Right lobe of liver (tissue), 6 donors: ENCODE data around the gene CTNNB1. TPM values are rescaled to one million over a fixed set of nuclear protein-coding genes. Genes with fewer than 3 reads are reported as not detected.

Experiments used
- ATAC-seq, 4 donors: fragments of 200-7000 bp; cut with Tn5 transposase; one replicate each; pipeline ENCODE4 v1.9.1; 2020; ENCODE audit warnings: mild to moderate bottlenecking in 4 of 4, moderate library complexity in 4 of 4
- DNase-seq, 3 donors: peaks; one replicate each; pipeline ENCODE4 v3.0.0-alpha.2; 2020
- H3K27ac ChIP-seq, 3 donors: fragments of 200-600 bp; one replicate each; pipeline ENCODE4 v1.8.0; 2022
- H3K27me3 ChIP-seq, 2 donors: fragments of 200-600 bp; one replicate each; pipeline ENCODE4 v1.8.0; 2022
- H3K36me3 ChIP-seq, 4 donors: fragments of 200-600 bp; sonication (generic) in 1 of 4; one replicate each; pipeline versions ENCODE4 v1.5.1 to v1.8.0; 2017 to 2022; ENCODE audit warnings: control low read depth in 1 of 4
- H3K4me1 ChIP-seq, 4 donors: fragments of 200-600 bp; sonication (generic) in 1 of 4; one replicate each; pipeline versions ENCODE4 v1.5.1 to v1.8.0; 2017 to 2022; ENCODE audit warnings: control low read depth in 1 of 4
- H3K4me3 ChIP-seq, 3 donors: fragments of 200-600 bp; one replicate each; pipeline ENCODE4 v1.8.0; 2022
- H3K9me3 ChIP-seq, 4 donors: fragments of 200-600 bp; sonication (generic) in 1 of 4; one replicate each; pipeline versions ENCODE4 v1.5.1 to v1.8.0; 2017 to 2022; ENCODE audit warnings: control low read depth in 1 of 4
- CTCF ChIP-seq, 4 donors: fragments of 200-600 bp in 3 of 4; fragments of 450-650 bp in 1 of 4; IDR thresholded peaks; one replicate each; pipeline versions ENCODE4 v1.5.1 to v1.8.0; 2016 to 2022; ENCODE audit warnings: antibody characterized with exemption in 4 of 4, mild to moderate bottlenecking in 2 of 4
- POLR2A ChIP-seq: fragments of 450-650 bp; IDR thresholded peaks from one replicate; pipeline ENCODE4 v1.6.1; 2017; ENCODE audit warnings: antibody characterized with exemption, mild to moderate bottlenecking
- WGBS: methylation state at CpG from one replicate; pipeline ENCODE4 v1.1.6; 2018; ENCODE audit warnings: low coverage, low lambda C conversion rate; ENCODE audit not compliant: insufficient coverage; ENCODE audit errors: missing lambda C conversion rate; 5-methylcytosine and 5-hydroxymethylcytosine counted together
- intact Hi-C, 2 donors: fragments of 100-400 bp; cut with DNase I; formaldehyde crosslinking; loops; one replicate each; pipeline versions ENCODE4 v1.11.2 to v1.14.1; 2022
- total RNA-seq, 6 experiments: library from RNA; depleted of rRNA in 2 of 6; stranded (reverse); fragments of >200 nt in 2 of 6; fragmentation: NEBNext Ultra II Directional in 3 of 6; extraction: Animal tissue kit (Norgen Biotek cat#: 25700) in 3 of 6; gene quantifications; one replicate each; pipeline versions ENCODE4 v1.1.0 to v1.2.4, GENCODE V29; 2016 to 2023
- donor health status: DM: no; HTN: yes; CAD: no.
- donor health status: DM: no; HTN: no; CAD: no.
- donor health status: DM: no; HTN: no; CAD: no.
- donor health status: DM: no; HTN: yes; CAD: no.
- donor health status: DM: no; HTN: yes; CAD: no.

The CTNNB1 gene
- total RNA-seq, 6 experiments from 2014 or later = 107 to 160 (median 138) TPM

DNA sequence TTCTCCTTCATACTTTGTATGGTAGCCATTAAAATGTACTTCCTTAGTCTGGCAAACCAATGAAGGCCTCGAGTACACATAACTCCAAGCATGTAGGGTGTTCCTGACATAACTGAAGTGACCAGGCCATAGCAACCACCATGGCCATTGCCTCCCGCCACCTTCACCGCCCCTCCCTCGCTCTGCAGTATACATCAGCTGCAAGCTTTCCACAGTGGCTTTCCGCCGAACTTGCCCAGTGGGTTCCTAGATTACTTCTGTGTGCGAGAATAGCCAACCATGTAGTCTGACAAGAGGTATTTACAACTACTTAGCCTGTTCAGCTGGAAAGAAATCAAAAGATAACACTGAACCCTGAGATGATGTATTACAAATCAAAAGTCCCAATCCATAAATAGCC lies 3.4 kb upstream of the CTNNB1 start:
- WGBS = 98% methylated on average over 5 of the region's 7 CpGs
- H3K9me3 ChIP-seq = no peaks in the 10 kb centered on the region
- ATAC-seq (no peak), DNase-seq (no peak)
- TF ChIP-seq CTCF (IDR thresholded peaks at IDR 0.05) = no peak
- TF ChIP-seq POLR2A = no peak
- no peaks in the 10 kb centered on the region for H3K36me3 ChIP-seq
- no peaks in the 10 kb centered on the region for H3K27me3 ChIP-seq
- H3K4me1 ChIP-seq = no peaks in the 10 kb centered on the region
- H3K4me3 ChIP-seq = no peak overlapping the region
- H3K27ac ChIP-seq = no peak overlapping the region
- intact Hi-C loops = no loop called here

GRCh38 chr3:41196499-41197410 lies 2.5 kb upstream of the CTNNB1 start:
- WGBS = 90% methylated on average over 9 of the region's 9 CpGs
- H3K9me3 ChIP-seq = no peaks in the 10 kb centered on the region
- H3K36me3 ChIP-seq = no peaks in the 10 kb centered on the region
- intact Hi-C loops = no loop called here
- ATAC-seq = no peak
- no peak for TF ChIP-seq POLR2A
- no peaks in the 10 kb centered on the region for H3K27me3 ChIP-seq
- H3K4me3 ChIP-seq = no peak overlapping the region
- peaks cover 0 to 7% (median under 1%) of the 10 kb centered on the region in 4 donors for H3K4me1 ChIP-seq
- DNase-seq = no peak
- H3K27ac ChIP-seq = no peak overlapping the region

- Histone ChIP-seq H3K27ac (no peak overlapping the region), H3K27me3 (no peaks in the 10 kb centered on the region), H3K4me3 (peak overlapping the region in 1 of 3 donors; percentile 76), H3K4me1 (peaks cover 0 to 20% (median under 1%) of the 10 kb centered on the region in 4 donors), H3K9me3 (no peaks in the 10 kb centered on the region), H3K36me3 (no peaks in the 10 kb centered on the region)
- DNase-seq = no peak
- no peak for ATAC-seq
- intact Hi-C loops = no loop called here
- 65% methylated on average over 7 of the region's 7 CpGs for WGBS
- TF ChIP-seq POLR2A (no peak), CTCF (IDR thresholded peaks at IDR 0.05) (no peak)
Measured at GRCh38 chr3:41198046-41198445, 1.3 kb upstream of the CTNNB1 start.

- WGBS = 2% methylated on average over 10 of the region's 20 CpGs
- Histone ChIP-seq H3K36me3 (no peaks in the 10 kb centered on the region), H3K27ac (peak overlapping the region; percentile 93 to 99 (median 95)), H3K9me3 (no peaks in the 10 kb centered on the region), H3K4me3 (peak overlapping the region; percentile 76 to 92 (median 85)), H3K4me1 (peaks cover 0 to 24% (median 3%) of the 10 kb centered on the region in 4 donors), H3K27me3 (no peaks in the 10 kb centered on the region)
- intact Hi-C loops = no loop called here
- DNase-seq (peak; percentile 50 to 74 (median 64)), ATAC-seq (peak; percentile 6 to 35 (median 28))
- no peak for TF ChIP-seq POLR2A
- TF ChIP-seq CTCF (IDR thresholded peaks at IDR 0.05) = no peak
Measured at GRCh38 chr3:41198526-41198925, 779 bp upstream of the CTNNB1 start.
